SK-N-SH treated with all-trans-retinoic acid at 6 μM for 48 hours (cell line): ENCODE results near the gene CKMT2.

ENCODE experiments used
- ATAC-seq: fragments of 200-7000 bp; cut with Tn5 transposase; 3 replicates; pipeline ENCODE4 v1.9.1; 2020; ENCODE audit warnings: mild to moderate bottlenecking, moderate library complexity
- ARNTL ChIP-seq: fragments of 450-650 bp; formaldehyde crosslinking; IDR thresholded peaks from 2 replicates; pipeline ENCODE4 v1.5.0; 2020; ENCODE audit warnings: low read depth, mild to moderate bottlenecking, moderate library complexity, borderline replicate concordance
- BACH2 ChIP-seq: fragments of 250-450 bp; sonication (Bioruptor Pico); IDR thresholded peaks from 2 replicates; pipeline ENCODE4 v1.9.0; 2021; ENCODE audit warnings: mild to moderate bottlenecking, borderline replicate concordance
- CSDC2 ChIP-seq: fragments of 250-450 bp; sonication (Bioruptor Pico); IDR thresholded peaks from 2 replicates; pipeline ENCODE4 v1.5.0; 2020; ENCODE audit warnings: mild to moderate bottlenecking, moderate library complexity
- CSRNP3 ChIP-seq: fragments of 250-450 bp; sonication (Bioruptor Pico); IDR thresholded peaks from 2 replicates; pipeline ENCODE4 v1.5.1; 2021; ENCODE audit warnings: mild to moderate bottlenecking, moderate library complexity
- ESRRG ChIP-seq: fragments of 250-450 bp; sonication (Bioruptor Pico); IDR thresholded peaks from 2 replicates; pipeline ENCODE4 v1.6.1; 2021; ENCODE audit warnings: mild to moderate bottlenecking
- GLIS3 ChIP-seq: fragments of 250-450 bp; sonication (Bioruptor Pico); IDR thresholded peaks from 2 replicates; pipeline ENCODE4 v1.5.0; 2020; ENCODE audit warnings: mild to moderate bottlenecking, moderate library complexity
- ISL1 ChIP-seq: fragments of 250-450 bp; sonication (Bioruptor Pico); IDR thresholded peaks from 2 replicates; pipeline ENCODE4 v2.1.2; 2022; ENCODE audit warnings: mild to moderate bottlenecking, moderate library complexity
- OSR1 ChIP-seq: fragments of 250-450 bp; sonication (Bioruptor Pico); IDR thresholded peaks from 2 replicates; pipeline ENCODE4 v1.8.0; 2022; ENCODE audit warnings: moderate library complexity, mild to moderate bottlenecking, inconsistent platforms
- PATZ1 ChIP-seq: fragments of 250-450 bp; sonication (Bioruptor Pico); IDR thresholded peaks from 2 replicates; pipeline ENCODE4 v1.8.0; 2020; ENCODE audit warnings: mild to moderate bottlenecking, moderate library complexity, borderline replicate concordance
- POU6F1 ChIP-seq: fragments of 250-450 bp; sonication (Bioruptor Pico); IDR thresholded peaks from 2 replicates; pipeline ENCODE4 v1.8.0; 2021; ENCODE audit warnings: low read depth, mild to moderate bottlenecking, moderate library complexity, borderline replicate concordance
- PPARA ChIP-seq: fragments of 250-450 bp; sonication (Bioruptor Pico); IDR thresholded peaks from 2 replicates; pipeline ENCODE4 v1.5.0; 2020; ENCODE audit warnings: mild to moderate bottlenecking, borderline replicate concordance
- RARB ChIP-seq: fragments of 250-450 bp; sonication (Bioruptor Pico); IDR thresholded peaks from 2 replicates; pipeline ENCODE4 v1.8.0; 2021; ENCODE audit warnings: mild to moderate bottlenecking, moderate library complexity
- SNAI2 ChIP-seq: fragments of 250-450 bp; sonication (Bioruptor Pico); IDR thresholded peaks from 2 replicates; pipeline ENCODE4 v1.5.0; 2020; ENCODE audit warnings: mild to moderate bottlenecking, moderate library complexity
- TCF4 ChIP-seq: fragments of 250-450 bp; sonication (Bioruptor Pico); IDR thresholded peaks from 2 replicates; pipeline ENCODE4 v1.8.0; 2021; ENCODE audit warnings: mild to moderate bottlenecking, moderate library complexity, borderline replicate concordance
- TOX ChIP-seq: fragments of 250-450 bp; sonication (Bioruptor Pico); IDR thresholded peaks from 2 replicates; pipeline ENCODE4 v1.8.0; 2021; ENCODE audit warnings: mild to moderate bottlenecking, moderate library complexity, borderline replicate concordance
- TSHZ2 ChIP-seq: fragments of 250-450 bp; sonication (Bioruptor Pico); IDR thresholded peaks from 2 replicates; pipeline ENCODE4 v1.5.0; 2020; ENCODE audit warnings: mild to moderate bottlenecking, moderate library complexity
- ZC3H10 ChIP-seq: fragments of 250-450 bp; sonication (Bioruptor Pico); IDR thresholded peaks from 2 replicates; pipeline ENCODE4 v1.5.1; 2021; ENCODE audit warnings: mild to moderate bottlenecking, moderate library complexity
- ZFP3 ChIP-seq: fragments of 250-450 bp; sonication (Bioruptor Pico); IDR thresholded peaks from 2 replicates; pipeline ENCODE4 v1.5.0; 2020; ENCODE audit warnings: mild to moderate bottlenecking, moderate library complexity
- ZFP30 ChIP-seq: fragments of 450-650 bp; formaldehyde crosslinking; IDR thresholded peaks from 2 replicates; pipeline ENCODE4 v1.5.0; 2022; ENCODE audit warnings: mild to moderate bottlenecking, moderate library complexity
- ZNF565 ChIP-seq: fragments of 450-650 bp; formaldehyde crosslinking; conservative IDR thresholded peaks from 2 replicates; pipeline ENCODE4 v1.5.0; 2020; ENCODE audit warnings: low read depth, mild to moderate bottlenecking, moderate library complexity
- ZNF70 ChIP-seq: fragments of 450-650 bp; formaldehyde crosslinking; IDR thresholded peaks from 2 replicates; pipeline ENCODE4 v1.5.0; 2020; ENCODE audit warnings: mild to moderate bottlenecking, moderate library complexity
- ZNF8 ChIP-seq: fragments of 450-650 bp; formaldehyde crosslinking; IDR thresholded peaks from 2 replicates; pipeline ENCODE4 v1.5.0; 2020; ENCODE audit warnings: mild to moderate bottlenecking, moderate library complexity

Gene CKMT2

GRCh38 chr5:81208904-81209303, 24.2 kb upstream of the CKMT2 start:
- ATAC-seq, result no peak
- TF ChIP-seq ZNF8 (CRISPR knock-in tag) (no peak), ZNF70 (CRISPR knock-in tag) (no peak), TOX (CRISPR knock-in tag) (no peak), CSRNP3 (CRISPR knock-in tag) (no peak), PATZ1 (no peak), POU6F1 (no peak)

GRCh38 chr5:81209386-81209785, 23.7 kb upstream of the CKMT2 start:
- TF ChIP-seq ZNF565 (no peak), ARNTL (CRISPR knock-in tag) (no peak), BACH2 (CRISPR knock-in tag) (no peak), RARB (CRISPR knock-in tag) (no peak), ZFP3 (CRISPR knock-in tag) (no peak)
- ATAC-seq, result no peak

GRCh38 chr5:81209869-81210493, 23.1 kb upstream of the CKMT2 start:
- ATAC-seq, result no peak
- no peak for TF ChIP-seq ZFP30
- TF ChIP-seq GLIS3 (CRISPR knock-in tag), result no peak
- no peak for TF ChIP-seq PATZ1
- no peak for TF ChIP-seq BACH2 (CRISPR knock-in tag)
- TF ChIP-seq ZC3H10 (CRISPR knock-in tag), result no peak
- no peak for TF ChIP-seq ZNF70 (CRISPR knock-in tag)
- TF ChIP-seq OSR1 (CRISPR knock-in tag), result no peak
- TF ChIP-seq TSHZ2 (CRISPR knock-in tag), result no peak
- TF ChIP-seq TOX (CRISPR knock-in tag), result no peak
- no peak for TF ChIP-seq ARNTL (CRISPR knock-in tag)
- TF ChIP-seq ZNF8 (CRISPR knock-in tag), result no peak
- TF ChIP-seq ESRRG (CRISPR knock-in tag), result no peak
- TF ChIP-seq CSDC2 (CRISPR knock-in tag), result no peak
- TF ChIP-seq ZFP3 (CRISPR knock-in tag), result no peak
- TF ChIP-seq POU6F1, result no peak
- TF ChIP-seq TCF4 (CRISPR knock-in tag), result no peak
- TF ChIP-seq PPARA, result no peak
- TF ChIP-seq SNAI2 (CRISPR knock-in tag), result no peak
- no peak for TF ChIP-seq ISL1 (CRISPR knock-in tag)
